Prostate gland (tissue), 2 donors: ENCODE data around the gene ZNF804B.

ENCODE experiments used
- CTCF ChIP-seq, 4 experiments: fragments of 200-600 bp in 2 of 4; fragments of 450-650 bp in 2 of 4; sonication (generic) in 2 of 4; IDR thresholded peaks; 1 replicate in 3 of 4; 2 replicates in 1 of 4; pipeline ENCODE4 v1.5.1; 2016 to 2019; ENCODE audit warnings: antibody characterized with exemption in 4 of 4, mild to moderate bottlenecking in 2 of 4, moderate library complexity in 2 of 4
- POLR2A ChIP-seq: fragments of 450-650 bp; IDR thresholded peaks from one replicate; pipeline ENCODE4 v1.6.1; 2016; ENCODE audit warnings: antibody characterized with exemption, mild to moderate bottlenecking
- POLR2AphosphoS5 ChIP-seq: sonication (generic); formaldehyde crosslinking; IDR thresholded peaks from one replicate; pipeline ENCODE4 v1.6.1; 2017; ENCODE audit warnings: antibody characterized with exemption

GRCh38 chr7:89002981-89003956 is 243.8 kb downstream of the ZNF804B start:
- no peak for TF ChIP-seq CTCF (IDR thresholded peaks at IDR 0.05)
- TF ChIP-seq POLR2A: no peak
- no peak for TF ChIP-seq POLR2AphosphoS5
